GM23338 (cell line): ENCODE data around the gene KIAA1614. TPM values are rescaled to one million over a fixed set of nuclear protein-coding genes. Genes with fewer than 3 reads are reported as not detected.

Experiments used
- ATAC-seq: fragments of 200-7000 bp; cut with Tn5 transposase; 3 replicates; pipeline ENCODE4 v1.9.1; 2020
- DNase-seq: peaks from one replicate; pipeline ENCODE4 v3.0.0-alpha.2; 2015; ENCODE audit warnings: low spot score
- H2AFZ ChIP-seq: fragments of 200-600 bp; sonication (generic); 2 replicates; pipeline ENCODE4 v1.8.0; 2016; ENCODE audit warnings: antibody characterized with exemption, mild to moderate bottlenecking, moderate library complexity
- H3F3A ChIP-seq: fragments of 200-600 bp; sonication (generic); replicated peaks from 2 replicates; pipeline ENCODE4 v1.8.0; 2017; ENCODE audit warnings: antibody characterized with exemption, mixed run types, low read depth
- H3K27ac ChIP-seq: fragments of 200-600 bp; sonication (generic); 2 replicates; pipeline ENCODE4 v1.6.1; 2016; ENCODE audit warnings: low read depth
- H3K27me3 ChIP-seq: fragments of 200-600 bp; sonication (generic); 2 replicates; pipeline ENCODE4 v1.8.0; 2016; ENCODE audit warnings: mild to moderate bottlenecking, mixed run types, moderate library complexity; ENCODE audit not compliant: insufficient read depth
- H3K36me3 ChIP-seq: fragments of 200-600 bp; sonication (generic); 2 replicates; pipeline ENCODE4 v1.8.0; 2016; ENCODE audit warnings: mild to moderate bottlenecking; ENCODE audit not compliant: insufficient read depth
- H3K4me1 ChIP-seq: fragments of 200-600 bp; sonication (generic); 2 replicates; pipeline ENCODE4 v1.8.0; 2016; ENCODE audit warnings: mild to moderate bottlenecking, moderate library complexity; ENCODE audit not compliant: insufficient read depth
- H3K4me2 ChIP-seq: fragments of 200-600 bp; sonication (generic); 2 replicates; pipeline ENCODE4 v1.7.1; 2017; ENCODE audit warnings: mixed run types
- H3K4me3 ChIP-seq: fragments of 200-600 bp; sonication (generic); 2 replicates; pipeline ENCODE4 v1.6.1; 2016; ENCODE audit warnings: mixed run types
- H3K79me2 ChIP-seq: fragments of 200-600 bp; sonication (generic); replicated peaks from 2 replicates; pipeline ENCODE4 v1.8.0; 2017; ENCODE audit warnings: mild to moderate bottlenecking; ENCODE audit not compliant: insufficient read depth
- H3K9me2 ChIP-seq: fragments of 200-600 bp; sonication (generic); 2 replicates; pipeline ENCODE4 v1.8.0; 2017; ENCODE audit not compliant: insufficient read depth
- H4K20me1 ChIP-seq: fragments of 200-600 bp; sonication (generic); replicated peaks from 2 replicates; pipeline ENCODE4 v1.8.0; 2017; ENCODE audit warnings: mild to moderate bottlenecking; ENCODE audit not compliant: insufficient read depth
- H3K27ac Mint-ChIP-seq: 2 replicates; pipeline ENCODE4 v1.8.0; 2020; ENCODE audit warnings: inconsistent platforms, mild to moderate bottlenecking, moderate library complexity, mixed read lengths
- H3K27me3 Mint-ChIP-seq: 3 replicates; pipeline ENCODE4 v1.8.0; 2022; ENCODE audit warnings: low read depth, mild to moderate bottlenecking, moderate library complexity, mixed read lengths, inconsistent platforms; ENCODE audit not compliant: insufficient read depth, poor library complexity
- H3K36me3 Mint-ChIP-seq: 3 replicates; pipeline ENCODE4 v1.8.0; 2021; ENCODE audit warnings: low read depth, mild to moderate bottlenecking, inconsistent platforms, moderate library complexity, mixed read lengths
- H3K4me1 Mint-ChIP-seq: 3 replicates; pipeline ENCODE4 v1.8.0; 2020; ENCODE audit warnings: mild to moderate bottlenecking, inconsistent platforms, mixed read lengths
- H3K4me3 Mint-ChIP-seq: 3 replicates; pipeline ENCODE4 v1.8.0; 2021; ENCODE audit warnings: moderate library complexity, mild to moderate bottlenecking, inconsistent platforms, mixed read lengths
- H3K9me3 Mint-ChIP-seq: 3 replicates; pipeline ENCODE4 v1.8.0; 2020; ENCODE audit warnings: moderate library complexity, mild to moderate bottlenecking, inconsistent platforms, mixed read lengths
- EZH2 ChIP-seq: fragments of 200-600 bp; sonication (generic); IDR thresholded peaks from one replicate; pipeline ENCODE4 v1.8.0; 2017; ENCODE audit warnings: antibody characterized with exemption, mild to moderate bottlenecking, low read depth; ENCODE audit not compliant: unreplicated experiment
- NANOG ChIP-seq: IDR thresholded peaks from 2 replicates; pipeline ENCODE4 v1.6.1; 2016; ENCODE audit warnings: antibody characterized with exemption, borderline replicate concordance
- POLR2AphosphoS5 ChIP-seq: IDR thresholded peaks from 2 replicates; pipeline ENCODE4 v1.6.1; 2016; ENCODE audit warnings: antibody characterized with exemption, low read depth
- ZNF114 ChIP-seq: fragments of 250-450 bp; sonication (Bioruptor Pico); IDR thresholded peaks from 2 replicates; pipeline ENCODE4 v1.5.0; 2020; ENCODE audit warnings: mild to moderate bottlenecking, moderate library complexity
- polyA plus RNA-seq: library from polyadenylated mRNA; unstranded; fragments of >200 nt; fragmentation: Nextera tagmentation; extraction: Ambion mirVana; gene quantifications from 2 replicates; pipeline ENCODE4 v1.2.1, GENCODE V29; 2016
- total RNA-seq: library from RNA; depleted of rRNA; stranded (reverse); fragments of >200 nt; shearing (Covaris generic); gene quantifications from 2 replicates; pipeline ENCODE4 v1.2.3, GENCODE V29; 2014
- TF ChIP-seq, protein P1 (sequence below): IDR thresholded peaks from one replicate; pipeline ENCODE4 v1.6.1; 2018; ENCODE audit warnings: antibody characterized with exemption; ENCODE audit not compliant: unreplicated experiment
- TF ChIP-seq, protein P2 (sequence below): fragments of 250-450 bp; sonication (Bioruptor Pico); IDR thresholded peaks from 2 replicates; pipeline ENCODE4 v1.5.0; 2020; ENCODE audit warnings: mild to moderate bottlenecking, moderate library complexity
- TF ChIP-seq, protein P3 (sequence below), 2 experiments: fragments of 200-600 bp in 1 of 2; sonication (generic) in 1 of 2; conservative IDR thresholded peaks; 2 replicates each; pipeline versions ENCODE4 v1.5.1 to v1.6.1; 2016 to 2017; ENCODE audit warnings: antibody characterized with exemption in 2 of 2, low read depth in 2 of 2, mild to moderate bottlenecking in 2 of 2, moderate library complexity in 1 of 2

Gene KIAA1614
- total and polyA plus RNA-seq, 2 experiments from 2014 or later, result 1.1 to 1.8 TPM

DNA sequence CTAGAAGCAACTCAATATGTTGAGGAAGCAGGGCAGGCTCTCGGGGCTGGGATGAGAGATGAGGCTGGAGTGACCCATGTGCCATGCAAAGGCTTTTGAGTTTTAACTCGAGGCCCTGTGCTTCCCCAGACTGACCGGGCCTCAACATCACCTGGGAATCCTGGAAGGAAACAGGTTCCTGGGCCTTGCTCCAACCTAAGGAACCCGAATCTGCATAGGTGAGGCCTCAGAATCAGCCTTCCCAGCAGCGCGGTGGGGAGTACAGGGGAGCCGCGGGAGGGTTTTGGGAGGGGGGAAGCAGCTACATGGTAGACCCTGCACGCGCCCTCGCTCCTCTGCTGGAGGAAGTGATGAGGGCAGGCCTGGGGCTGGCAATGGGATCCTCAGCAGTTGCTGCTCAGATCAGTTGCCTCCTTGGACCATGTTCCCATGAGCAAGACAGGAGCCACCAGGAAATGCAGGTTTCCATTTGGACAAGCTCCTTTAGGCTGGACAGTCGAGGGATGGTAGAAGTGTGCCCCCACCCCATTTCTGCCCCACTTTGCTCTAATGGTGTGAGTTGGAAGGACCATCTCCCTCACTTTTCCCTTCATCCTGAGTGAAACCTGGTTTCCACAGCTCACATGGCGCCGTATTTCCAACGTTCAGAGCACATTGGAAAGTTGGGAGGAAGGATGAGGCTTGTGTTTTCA lies 4.5 kb upstream of the KIAA1614 start:
- Mint-ChIP-seq H3K4me1 (peaks cover 25% of the 10 kb centered on the region; the same call in 2 of the 3 replicates), H3K9me3 (no peaks in the 10 kb centered on the region; the same call in 2 of the 3 replicates), H3K36me3 (no peaks in the 10 kb centered on the region), H3K4me3 (no peak overlapping the region), H3K27me3 (peaks cover 12% of the 10 kb centered on the region), H3K27ac (no peak overlapping the region)
- Histone ChIP-seq H3K79me2 (no peaks in the 10 kb centered on the region), H3K4me1 (peaks cover 6% of the 10 kb centered on the region; the same call in 1 of the 2 replicates), H4K20me1 (no peaks in the 10 kb centered on the region), H3K4me3 (no peak overlapping the region), H3K4me2 (no peak overlapping the region), H3K36me3 (no peaks in the 10 kb centered on the region), H3K27ac (no peak overlapping the region), H3K27me3 (peaks cover 15% of the 10 kb centered on the region; the same call in 1 of the 2 replicates), H3F3A (no peaks in the 10 kb centered on the region), H2AFZ (no peak overlapping the region), H3K9me2 (no peaks in the 10 kb centered on the region)
- TF ChIP-seq NANOG, result no peak
- TF ChIP-seq POLR2AphosphoS5, result no peak
- TF ChIP-seq, protein P1, sequence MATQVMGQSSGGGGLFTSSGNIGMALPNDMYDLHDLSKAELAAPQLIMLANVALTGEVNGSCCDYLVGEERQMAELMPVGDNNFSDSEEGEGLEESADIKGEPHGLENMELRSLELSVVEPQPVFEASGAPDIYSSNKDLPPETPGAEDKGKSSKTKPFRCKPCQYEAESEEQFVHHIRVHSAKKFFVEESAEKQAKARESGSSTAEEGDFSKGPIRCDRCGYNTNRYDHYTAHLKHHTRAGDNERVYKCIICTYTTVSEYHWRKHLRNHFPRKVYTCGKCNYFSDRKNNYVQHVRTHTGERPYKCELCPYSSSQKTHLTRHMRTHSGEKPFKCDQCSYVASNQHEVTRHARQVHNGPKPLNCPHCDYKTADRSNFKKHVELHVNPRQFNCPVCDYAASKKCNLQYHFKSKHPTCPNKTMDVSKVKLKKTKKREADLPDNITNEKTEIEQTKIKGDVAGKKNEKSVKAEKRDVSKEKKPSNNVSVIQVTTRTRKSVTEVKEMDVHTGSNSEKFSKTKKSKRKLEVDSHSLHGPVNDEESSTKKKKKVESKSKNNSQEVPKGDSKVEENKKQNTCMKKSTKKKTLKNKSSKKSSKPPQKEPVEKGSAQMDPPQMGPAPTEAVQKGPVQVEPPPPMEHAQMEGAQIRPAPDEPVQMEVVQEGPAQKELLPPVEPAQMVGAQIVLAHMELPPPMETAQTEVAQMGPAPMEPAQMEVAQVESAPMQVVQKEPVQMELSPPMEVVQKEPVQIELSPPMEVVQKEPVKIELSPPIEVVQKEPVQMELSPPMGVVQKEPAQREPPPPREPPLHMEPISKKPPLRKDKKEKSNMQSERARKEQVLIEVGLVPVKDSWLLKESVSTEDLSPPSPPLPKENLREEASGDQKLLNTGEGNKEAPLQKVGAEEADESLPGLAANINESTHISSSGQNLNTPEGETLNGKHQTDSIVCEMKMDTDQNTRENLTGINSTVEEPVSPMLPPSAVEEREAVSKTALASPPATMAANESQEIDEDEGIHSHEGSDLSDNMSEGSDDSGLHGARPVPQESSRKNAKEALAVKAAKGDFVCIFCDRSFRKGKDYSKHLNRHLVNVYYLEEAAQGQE, result no peak
- TF ChIP-seq ZNF114 (CRISPR knock-in tag), result no peak
- TF ChIP-seq, protein P2, sequence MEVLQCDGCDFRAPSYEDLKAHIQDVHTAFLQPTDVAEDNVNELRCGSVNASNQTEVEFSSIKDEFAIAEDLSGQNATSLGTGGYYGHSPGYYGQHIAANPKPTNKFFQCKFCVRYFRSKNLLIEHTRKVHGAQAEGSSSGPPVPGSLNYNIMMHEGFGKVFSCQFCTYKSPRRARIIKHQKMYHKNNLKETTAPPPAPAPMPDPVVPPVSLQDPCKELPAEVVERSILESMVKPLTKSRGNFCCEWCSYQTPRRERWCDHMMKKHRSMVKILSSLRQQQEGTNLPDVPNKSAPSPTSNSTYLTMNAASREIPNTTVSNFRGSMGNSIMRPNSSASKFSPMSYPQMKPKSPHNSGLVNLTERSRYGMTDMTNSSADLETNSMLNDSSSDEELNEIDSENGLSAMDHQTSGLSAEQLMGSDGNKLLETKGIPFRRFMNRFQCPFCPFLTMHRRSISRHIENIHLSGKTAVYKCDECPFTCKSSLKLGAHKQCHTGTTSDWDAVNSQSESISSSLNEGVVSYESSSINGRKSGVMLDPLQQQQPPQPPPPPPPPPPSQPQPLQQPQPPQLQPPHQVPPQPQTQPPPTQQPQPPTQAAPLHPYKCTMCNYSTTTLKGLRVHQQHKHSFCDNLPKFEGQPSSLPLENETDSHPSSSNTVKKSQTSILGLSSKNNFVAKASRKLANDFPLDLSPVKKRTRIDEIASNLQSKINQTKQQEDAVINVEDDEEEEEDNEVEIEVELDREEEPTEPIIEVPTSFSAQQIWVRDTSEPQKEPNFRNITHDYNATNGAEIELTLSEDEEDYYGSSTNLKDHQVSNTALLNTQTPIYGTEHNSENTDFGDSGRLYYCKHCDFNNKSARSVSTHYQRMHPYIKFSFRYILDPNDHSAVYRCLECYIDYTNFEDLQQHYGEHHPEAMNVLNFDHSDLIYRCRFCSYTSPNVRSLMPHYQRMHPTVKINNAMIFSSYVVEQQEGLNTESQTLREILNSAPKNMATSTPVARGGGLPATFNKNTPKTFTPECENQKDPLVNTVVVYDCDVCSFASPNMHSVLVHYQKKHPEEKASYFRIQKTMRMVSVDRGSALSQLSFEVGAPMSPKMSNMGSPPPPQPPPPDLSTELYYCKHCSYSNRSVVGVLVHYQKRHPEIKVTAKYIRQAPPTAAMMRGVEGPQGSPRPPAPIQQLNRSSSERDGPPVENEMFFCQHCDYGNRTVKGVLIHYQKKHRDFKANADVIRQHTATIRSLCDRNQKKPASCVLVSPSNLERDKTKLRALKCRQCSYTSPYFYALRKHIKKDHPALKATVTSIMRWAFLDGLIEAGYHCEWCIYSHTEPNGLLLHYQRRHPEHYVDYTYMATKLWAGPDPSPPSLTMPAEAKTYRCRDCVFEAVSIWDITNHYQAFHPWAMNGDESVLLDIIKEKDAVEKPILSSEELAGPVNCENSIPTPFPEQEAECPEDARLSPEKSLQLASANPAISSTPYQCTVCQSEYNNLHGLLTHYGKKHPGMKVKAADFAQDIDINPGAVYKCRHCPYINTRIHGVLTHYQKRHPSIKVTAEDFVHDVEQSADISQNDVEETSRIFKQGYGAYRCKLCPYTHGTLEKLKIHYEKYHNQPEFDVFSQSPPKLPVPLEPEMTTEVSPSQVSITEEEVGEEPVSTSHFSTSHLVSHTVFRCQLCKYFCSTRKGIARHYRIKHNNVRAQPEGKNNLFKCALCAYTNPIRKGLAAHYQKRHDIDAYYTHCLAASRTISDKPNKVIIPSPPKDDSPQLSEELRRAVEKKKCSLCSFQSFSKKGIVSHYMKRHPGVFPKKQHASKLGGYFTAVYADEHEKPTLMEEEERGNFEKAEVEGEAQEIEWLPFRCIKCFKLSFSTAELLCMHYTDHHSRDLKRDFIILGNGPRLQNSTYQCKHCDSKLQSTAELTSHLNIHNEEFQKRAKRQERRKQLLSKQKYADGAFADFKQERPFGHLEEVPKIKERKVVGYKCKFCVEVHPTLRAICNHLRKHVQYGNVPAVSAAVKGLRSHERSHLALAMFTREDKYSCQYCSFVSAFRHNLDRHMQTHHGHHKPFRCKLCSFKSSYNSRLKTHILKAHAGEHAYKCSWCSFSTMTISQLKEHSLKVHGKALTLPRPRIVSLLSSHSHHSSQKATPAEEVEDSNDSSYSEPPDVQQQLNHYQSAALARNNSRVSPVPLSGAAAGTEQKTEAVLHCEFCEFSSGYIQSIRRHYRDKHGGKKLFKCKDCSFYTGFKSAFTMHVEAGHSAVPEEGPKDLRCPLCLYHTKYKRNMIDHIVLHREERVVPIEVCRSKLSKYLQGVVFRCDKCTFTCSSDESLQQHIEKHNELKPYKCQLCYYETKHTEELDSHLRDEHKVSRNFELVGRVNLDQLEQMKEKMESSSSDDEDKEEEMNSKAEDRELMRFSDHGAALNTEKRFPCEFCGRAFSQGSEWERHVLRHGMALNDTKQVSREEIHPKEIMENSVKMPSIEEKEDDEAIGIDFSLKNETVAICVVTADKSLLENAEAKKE, result no peak
- TF ChIP-seq, protein P3, sequence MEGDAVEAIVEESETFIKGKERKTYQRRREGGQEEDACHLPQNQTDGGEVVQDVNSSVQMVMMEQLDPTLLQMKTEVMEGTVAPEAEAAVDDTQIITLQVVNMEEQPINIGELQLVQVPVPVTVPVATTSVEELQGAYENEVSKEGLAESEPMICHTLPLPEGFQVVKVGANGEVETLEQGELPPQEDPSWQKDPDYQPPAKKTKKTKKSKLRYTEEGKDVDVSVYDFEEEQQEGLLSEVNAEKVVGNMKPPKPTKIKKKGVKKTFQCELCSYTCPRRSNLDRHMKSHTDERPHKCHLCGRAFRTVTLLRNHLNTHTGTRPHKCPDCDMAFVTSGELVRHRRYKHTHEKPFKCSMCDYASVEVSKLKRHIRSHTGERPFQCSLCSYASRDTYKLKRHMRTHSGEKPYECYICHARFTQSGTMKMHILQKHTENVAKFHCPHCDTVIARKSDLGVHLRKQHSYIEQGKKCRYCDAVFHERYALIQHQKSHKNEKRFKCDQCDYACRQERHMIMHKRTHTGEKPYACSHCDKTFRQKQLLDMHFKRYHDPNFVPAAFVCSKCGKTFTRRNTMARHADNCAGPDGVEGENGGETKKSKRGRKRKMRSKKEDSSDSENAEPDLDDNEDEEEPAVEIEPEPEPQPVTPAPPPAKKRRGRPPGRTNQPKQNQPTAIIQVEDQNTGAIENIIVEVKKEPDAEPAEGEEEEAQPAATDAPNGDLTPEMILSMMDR (conservative IDR thresholded peaks at IDR 0.05; ENCODE audit: low read depth in 2 of 2), result no peak
- TF ChIP-seq EZH2, result no peak
- no peak for DNase-seq
- no peak for ATAC-seq
